Chondrocyte (in vitro differentiated cells): ENCODE measurements around the gene HNF4A. TPM values are rescaled to one million over a fixed set of nuclear protein-coding genes. Genes with fewer than 3 reads are reported as not detected.

ENCODE experiments used
- DNase-seq: peaks from one replicate; pipeline ENCODE4 v3.0.0; 2021; ENCODE audit warnings: mixed read lengths, low spot score
- H3K27ac Mint-ChIP-seq: one replicate; pipeline ENCODE4 v1.8.0; 2021; ENCODE audit warnings: mild to moderate bottlenecking, moderate library complexity, mixed read lengths; ENCODE audit not compliant: unreplicated experiment
- H3K27me3 Mint-ChIP-seq: 2 replicates; pipeline ENCODE4 v1.8.0; 2021; ENCODE audit warnings: low read depth, mixed read lengths
- H3K36me3 Mint-ChIP-seq: 2 replicates; pipeline ENCODE4 v1.8.0; 2021; ENCODE audit warnings: low read depth, mixed read lengths
- H3K4me1 Mint-ChIP-seq: 2 replicates; pipeline ENCODE4 v1.8.0; 2021; ENCODE audit warnings: low read depth, mild to moderate bottlenecking, mixed read lengths
- H3K4me3 Mint-ChIP-seq: one replicate; pipeline ENCODE4 v1.8.0; 2021; ENCODE audit warnings: mild to moderate bottlenecking, moderate library complexity, mixed read lengths; ENCODE audit not compliant: unreplicated experiment
- H3K9me3 Mint-ChIP-seq: 2 replicates; pipeline ENCODE4 v1.8.0; 2021; ENCODE audit warnings: low read depth, mixed read lengths
- CTCF ChIP-seq: fragments of 200-600 bp; sonication (generic); IDR thresholded peaks from 2 replicates; pipeline ENCODE4 v1.5.0; 2021; ENCODE audit warnings: antibody characterized with exemption, mild to moderate bottlenecking, moderate library complexity
- total RNA-seq: library from RNA; stranded (reverse); gene quantifications from 3 replicates; pipeline ENCODE4 v1.2.1, GENCODE V29; 2021

The HNF4A gene
- total RNA-seq, 1 donor from 2014 or later: not detected

GRCh38 chr20:44431502-44432234 is 76.2 kb downstream of the HNF4A start:
- DNase-seq: no peak
- no peak overlapping the region for H3K27ac Mint-ChIP-seq

GRCh38 chr20:44432618-44433577 is 77.4 kb downstream of the HNF4A start:
- Mint-ChIP-seq H3K4me1 (no peaks in the 10 kb centered on the region), H3K4me3 (no peak overlapping the region), H3K36me3 (no peaks in the 10 kb centered on the region), H3K9me3 (peaks cover 4% of the 10 kb centered on the region), H3K27me3 (peaks cover 39% of the 10 kb centered on the region), H3K27ac (no peak overlapping the region)
- no peak for TF ChIP-seq CTCF
- no peak for DNase-seq

More at GRCh38 chr20:44431502-44432234, 76.2 kb downstream of the HNF4A start:
- H3K4me3 Mint-ChIP-seq: no peak overlapping the region
- no peaks in the 10 kb centered on the region for H3K36me3 Mint-ChIP-seq
- peaks cover 4% of the 10 kb centered on the region for H3K9me3 Mint-ChIP-seq
- no peak for TF ChIP-seq CTCF
- peaks cover 44% of the 10 kb centered on the region for H3K27me3 Mint-ChIP-seq
- no peaks in the 10 kb centered on the region for H3K4me1 Mint-ChIP-seq

- no peak overlapping the region for H3K4me3 Mint-ChIP-seq
- H3K36me3 Mint-ChIP-seq: no peaks in the 10 kb centered on the region
- H3K9me3 Mint-ChIP-seq: no peaks in the 10 kb centered on the region
- DNase-seq: no peak
- peaks cover 33% of the 10 kb centered on the region for H3K27me3 Mint-ChIP-seq
- TF ChIP-seq CTCF: no peak
- no peaks in the 10 kb centered on the region for H3K4me1 Mint-ChIP-seq
- no peak overlapping the region for H3K27ac Mint-ChIP-seq
These were observed 78.4 kb downstream of the HNF4A start for GRCh38 chr20:44433751-44434538.

GRCh38 chr20:44435630-44436335 is 80.3 kb downstream of the HNF4A start:
- no peak overlapping the region for H3K4me3 Mint-ChIP-seq

More at GRCh38 chr20:44435630-44436335, 80.3 kb downstream of the HNF4A start:
- no peak for TF ChIP-seq CTCF
- H3K9me3 Mint-ChIP-seq: no peaks in the 10 kb centered on the region
- DNase-seq: no peak
- no peak overlapping the region for H3K27ac Mint-ChIP-seq
- H3K27me3 Mint-ChIP-seq: peaks cover 35% of the 10 kb centered on the region
- H3K4me1 Mint-ChIP-seq: no peaks in the 10 kb centered on the region
- no peaks in the 10 kb centered on the region for H3K36me3 Mint-ChIP-seq
